Renal cortical epithelial cell (primary cell): ENCODE data around the gene HSF4. TPM values are rescaled to one million over a fixed set of nuclear protein-coding genes. Genes with fewer than 3 reads are reported as not detected.

ENCODE experiments used
- DNase-seq: peaks from one replicate; pipeline ENCODE4 v3.0.0-alpha.2; 2011; ENCODE audit warnings: low read depth
- total RNA-seq: library from RNA; depleted of rRNA; stranded (reverse); fragments of >200 nt; gene quantifications from 2 replicates; pipeline ENCODE4 v1.2.3, GENCODE V29; 2014

HSF4 gene
- total RNA-seq, 1 donor from 2014 or later, result 12.5 TPM

DNA sequence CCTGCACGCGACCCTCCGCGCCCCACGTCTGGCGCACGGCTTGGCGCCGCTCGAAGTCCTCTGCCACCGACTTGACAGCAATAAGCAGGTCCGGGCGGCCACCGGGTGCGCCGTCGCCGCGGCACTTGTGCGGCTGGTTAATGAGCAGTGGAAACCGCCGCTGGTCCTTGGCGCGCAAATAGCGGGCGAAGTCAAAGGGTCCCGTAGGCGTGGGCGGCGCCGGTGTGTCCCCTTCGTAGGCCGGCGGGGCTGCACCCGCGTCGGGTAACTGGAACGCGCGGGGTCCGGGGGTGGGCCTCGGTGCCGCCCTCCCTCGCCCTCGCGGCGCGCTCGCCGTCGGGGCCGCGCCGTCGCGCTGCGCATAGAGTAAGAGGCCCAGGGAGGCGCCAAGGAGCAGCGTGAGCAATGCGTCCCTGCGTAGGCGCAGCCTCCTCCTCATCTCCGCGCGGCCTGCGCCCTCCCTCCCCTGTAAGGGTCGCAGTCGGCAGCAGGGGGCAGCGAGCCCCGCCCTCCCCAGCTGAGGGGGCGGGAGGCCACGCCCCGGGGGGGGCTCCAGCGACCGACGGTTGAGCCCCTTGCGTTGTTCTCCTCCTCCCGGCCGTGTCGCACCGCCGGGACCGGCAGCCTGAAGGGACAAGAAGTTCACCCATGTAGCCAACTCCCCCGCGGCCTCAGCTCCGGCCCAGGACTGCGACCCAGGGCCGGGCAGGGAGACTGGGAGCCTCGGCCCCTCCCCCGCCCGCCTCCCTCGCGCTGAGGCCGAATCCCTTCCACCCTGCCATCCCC lies 14.3 kb upstream of the HSF4 start:
- DNase-seq, result no peak

DNA sequence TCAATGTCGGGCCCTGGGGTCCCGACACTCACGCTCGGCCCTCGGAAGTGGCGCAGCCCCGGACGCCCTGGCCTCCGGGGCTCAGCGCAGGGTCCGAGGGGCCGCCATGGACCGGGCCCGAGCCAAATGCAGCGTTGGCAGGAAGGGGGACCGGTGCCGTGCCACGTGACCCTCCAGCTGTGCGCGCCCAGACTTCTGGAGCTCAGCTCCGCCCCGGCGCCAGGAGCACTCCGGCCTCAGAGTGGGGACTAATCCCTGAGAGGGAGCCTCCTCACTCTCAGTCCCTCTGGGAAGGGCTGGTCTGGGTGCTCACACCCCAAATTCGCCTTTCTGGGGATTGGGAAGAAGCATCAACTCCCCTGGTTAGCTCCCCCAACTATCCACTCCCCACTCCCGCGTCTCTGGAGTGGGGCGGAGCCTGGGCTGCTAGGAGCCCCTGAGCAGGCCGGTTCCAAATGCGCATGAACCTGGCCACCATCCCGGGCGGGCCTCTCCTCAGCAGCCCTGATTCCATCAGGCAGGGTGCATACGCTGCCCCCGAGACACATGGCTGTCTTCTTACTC lies 13.6 kb upstream of the HSF4 start, which contains the start of gene B3GNT9:
Gene B3GNT9, minus strand, starts transcription at position 166 of the 564 bp plus-strand sequence. CDS start 513 bp downstream, outside the sequence.
- DNase-seq, result no peak

DNA sequence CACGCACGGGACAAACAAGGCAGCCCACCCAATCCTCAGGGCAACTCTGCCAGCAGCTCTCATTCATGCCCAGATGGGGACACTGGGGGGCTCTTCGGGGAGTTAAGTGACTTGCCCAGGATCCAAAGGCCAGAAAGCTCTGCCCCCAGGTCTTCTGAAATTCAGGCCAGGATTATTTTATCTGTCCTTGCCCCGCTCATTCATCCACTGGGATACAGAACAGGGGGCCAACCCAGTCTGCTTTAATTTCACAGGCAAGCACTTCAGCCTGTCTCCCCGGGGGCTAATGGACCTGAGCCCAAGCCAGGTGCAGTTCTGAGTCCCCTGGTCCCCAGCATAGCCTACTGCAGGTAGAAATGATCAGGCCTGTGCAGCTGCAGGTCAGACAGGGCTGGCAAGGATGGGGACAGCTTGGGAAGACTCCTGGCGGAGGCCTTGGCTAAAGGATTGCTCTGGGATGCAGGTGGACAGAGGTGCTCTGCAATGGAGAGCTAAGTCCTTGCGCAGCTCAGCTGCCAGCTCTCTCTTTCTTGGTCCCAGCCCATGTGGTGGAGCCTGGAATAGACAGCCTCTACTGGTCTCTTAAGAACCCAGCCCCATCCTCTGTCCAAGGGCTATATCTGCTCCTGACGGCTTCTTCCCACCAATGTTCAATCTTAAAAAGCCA lies 13.0 kb upstream of the HSF4 start:
- DNase-seq, result no peak

DNA sequence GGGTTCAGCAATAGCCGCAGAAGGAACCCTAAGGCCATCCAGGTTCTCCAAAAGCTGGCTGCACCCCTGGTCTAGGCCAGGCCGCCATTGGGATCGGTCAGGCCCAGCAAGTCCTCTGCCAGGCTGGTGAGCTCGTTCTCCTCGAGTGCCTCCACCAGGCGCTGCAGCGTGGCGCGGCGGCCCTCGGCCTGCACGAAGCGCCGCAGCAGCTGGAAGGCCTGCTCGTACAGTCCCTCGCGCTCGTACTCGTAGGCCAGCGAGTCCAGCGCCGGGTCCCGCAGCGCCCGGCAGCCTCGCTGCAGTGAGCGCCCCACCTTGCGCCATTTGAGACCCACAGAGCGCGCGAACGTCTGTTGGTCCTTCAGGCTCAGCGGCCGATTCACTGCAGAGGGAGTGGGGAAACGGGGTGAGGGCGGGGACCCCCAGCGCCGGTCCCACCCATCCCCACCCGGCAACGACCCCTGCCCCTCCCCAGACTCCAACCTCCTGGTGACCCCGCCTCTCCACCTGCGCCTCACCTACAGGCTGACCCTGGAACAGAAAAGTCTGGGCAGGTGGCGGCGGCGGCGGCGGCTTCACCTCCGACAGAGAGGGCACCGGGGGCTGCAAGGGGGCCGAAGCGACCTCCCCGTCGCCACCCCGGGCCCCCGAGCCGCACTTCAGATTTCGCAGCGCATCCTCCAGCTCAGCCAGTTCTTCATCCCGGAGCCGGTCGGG lies 9.8 kb upstream of the HSF4 start:
- DNase-seq, result no peak

DNA sequence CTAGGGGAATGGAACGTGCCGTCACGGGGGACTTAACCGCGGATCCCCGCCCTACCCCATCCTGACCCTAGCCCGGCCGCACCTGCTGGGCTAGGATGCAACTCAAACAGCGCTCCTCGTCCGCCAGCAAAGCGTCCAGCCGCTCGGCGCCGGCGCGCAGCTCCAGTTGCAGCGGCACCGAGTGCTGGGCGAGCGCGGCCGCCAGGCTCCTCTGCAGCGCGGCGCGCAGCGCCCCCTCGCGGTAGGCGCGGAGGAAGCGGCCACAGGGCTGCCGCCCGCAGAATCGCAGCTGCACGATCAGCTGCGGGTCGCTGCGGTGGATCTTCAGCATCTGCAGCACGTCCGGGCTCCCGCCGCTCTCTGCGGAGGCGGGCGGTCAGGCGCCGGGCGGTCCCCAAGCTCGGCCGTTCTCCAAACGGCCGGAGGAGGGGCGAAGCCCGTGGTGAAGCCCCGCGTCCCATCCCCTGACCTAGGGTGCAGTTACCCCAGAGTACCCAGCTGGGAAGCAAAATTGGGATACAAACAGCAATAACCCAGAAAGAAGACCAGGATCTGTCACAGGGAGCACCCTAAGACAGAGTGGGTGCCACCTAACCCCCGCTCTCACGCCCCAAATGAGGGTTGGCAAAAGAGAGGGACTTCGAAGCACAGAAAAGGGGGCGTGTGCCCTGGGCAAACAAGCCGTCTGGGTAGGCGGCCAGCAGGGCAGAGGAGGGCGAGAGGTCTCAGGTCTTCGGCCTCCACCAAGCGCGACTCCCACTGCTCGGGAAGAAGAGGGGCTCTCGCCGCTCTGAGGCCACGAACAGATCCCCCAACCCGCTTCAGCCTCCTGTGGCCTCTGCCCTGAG lies 9.0 kb upstream of the HSF4 start:
- peak; percentile 28 for DNase-seq

DNA sequence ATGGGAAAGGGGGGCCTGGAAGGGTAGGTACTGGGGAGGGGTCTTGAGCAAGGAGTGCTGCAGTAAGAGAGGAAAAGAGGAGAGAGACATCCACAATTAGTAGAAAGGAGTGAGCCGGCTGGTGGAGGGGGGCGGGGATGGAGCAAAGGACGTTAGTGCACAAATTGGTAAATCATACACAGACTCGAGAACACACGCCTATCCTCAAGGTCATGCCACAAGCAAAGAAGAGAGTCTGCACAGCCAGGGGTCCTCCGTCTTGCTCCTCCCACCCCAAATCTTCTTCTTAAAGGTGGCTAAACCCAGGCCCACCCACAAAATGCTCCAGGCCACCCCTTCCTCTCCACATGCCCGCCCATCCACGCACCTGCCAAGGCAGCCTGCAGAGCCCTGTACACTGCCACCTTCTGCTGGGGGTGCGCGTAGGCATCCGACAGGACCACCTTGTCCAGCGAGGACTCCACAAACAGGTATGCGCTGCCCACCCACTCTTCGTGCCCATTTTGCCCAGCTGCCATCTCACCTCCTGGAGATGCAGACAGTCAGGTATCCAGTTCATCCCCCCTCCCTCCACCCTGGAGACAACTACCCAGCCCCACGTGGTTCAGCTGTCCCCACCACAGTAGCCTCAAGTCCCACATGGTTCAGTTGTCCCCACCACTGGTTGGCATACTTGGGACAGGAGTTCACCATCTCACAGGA lies 8.3 kb upstream of the HSF4 start:
- no peak for DNase-seq

DNA sequence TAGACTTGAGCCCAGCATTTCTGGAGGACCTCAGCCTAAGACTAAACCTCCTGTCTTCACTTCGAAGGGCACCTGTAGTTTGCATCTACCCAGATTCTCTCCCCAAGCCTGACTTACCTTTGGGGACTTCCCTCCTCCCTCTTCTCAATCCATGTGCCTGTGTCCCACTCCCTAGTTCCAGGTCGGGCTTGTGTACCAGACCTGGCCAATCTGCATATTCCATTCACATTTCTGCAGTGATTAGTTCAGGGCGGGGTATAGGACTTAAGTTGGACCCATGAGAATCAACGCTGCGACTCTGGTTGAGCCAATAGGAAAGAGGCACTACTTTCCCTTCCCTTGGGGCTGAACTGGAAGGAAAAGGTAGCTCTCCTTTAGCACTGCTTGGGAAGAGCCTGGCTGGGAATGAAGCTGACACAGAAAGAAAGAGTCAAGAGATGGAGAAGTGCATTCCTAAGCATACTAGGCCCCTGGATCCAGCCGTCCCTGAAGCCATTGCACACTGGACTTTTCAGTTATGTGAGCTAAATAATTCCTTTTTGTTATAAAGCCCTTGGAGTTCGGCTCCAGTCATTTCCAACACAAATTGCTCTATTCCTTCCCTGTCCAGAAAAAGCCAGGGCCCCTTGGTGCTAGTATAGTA lies 7.3 kb upstream of the HSF4 start:
- no peak for DNase-seq

DNA sequence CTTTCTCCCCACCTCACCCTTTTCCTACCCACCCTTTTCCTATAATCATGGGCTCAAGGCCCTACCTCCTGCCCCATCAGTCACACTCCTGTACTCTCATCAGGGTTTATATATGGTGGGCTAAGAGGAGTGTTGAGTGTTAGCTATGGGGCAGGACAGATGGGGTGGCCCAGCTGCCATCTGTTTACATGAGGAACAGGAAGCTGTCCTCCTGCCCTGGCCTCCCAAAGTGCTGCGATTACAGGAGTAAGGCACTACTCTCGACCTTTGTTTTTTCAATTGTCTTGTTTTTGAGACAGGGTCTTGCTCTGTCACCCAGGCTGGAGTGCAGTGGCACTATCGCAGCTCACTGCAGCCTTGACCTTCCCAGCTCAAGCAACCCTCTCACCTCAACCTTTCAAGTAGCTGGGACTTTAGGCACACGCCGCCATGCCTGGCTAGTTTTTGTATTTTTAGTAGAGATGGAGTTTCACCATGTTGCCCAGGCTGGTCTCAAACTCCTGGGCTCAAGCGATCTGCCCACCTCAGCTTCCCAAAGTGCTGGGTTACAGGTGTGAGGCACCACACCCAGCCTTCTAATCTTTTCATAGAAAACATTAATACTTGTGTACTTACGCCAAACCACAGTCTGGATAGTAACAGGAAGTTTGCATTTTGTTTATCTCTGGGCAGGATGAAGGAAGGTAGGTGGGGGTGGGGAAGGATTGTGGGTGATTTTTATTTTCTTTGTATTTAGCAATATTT lies 6.5 kb upstream of the HSF4 start:
- no peak for DNase-seq

DNA sequence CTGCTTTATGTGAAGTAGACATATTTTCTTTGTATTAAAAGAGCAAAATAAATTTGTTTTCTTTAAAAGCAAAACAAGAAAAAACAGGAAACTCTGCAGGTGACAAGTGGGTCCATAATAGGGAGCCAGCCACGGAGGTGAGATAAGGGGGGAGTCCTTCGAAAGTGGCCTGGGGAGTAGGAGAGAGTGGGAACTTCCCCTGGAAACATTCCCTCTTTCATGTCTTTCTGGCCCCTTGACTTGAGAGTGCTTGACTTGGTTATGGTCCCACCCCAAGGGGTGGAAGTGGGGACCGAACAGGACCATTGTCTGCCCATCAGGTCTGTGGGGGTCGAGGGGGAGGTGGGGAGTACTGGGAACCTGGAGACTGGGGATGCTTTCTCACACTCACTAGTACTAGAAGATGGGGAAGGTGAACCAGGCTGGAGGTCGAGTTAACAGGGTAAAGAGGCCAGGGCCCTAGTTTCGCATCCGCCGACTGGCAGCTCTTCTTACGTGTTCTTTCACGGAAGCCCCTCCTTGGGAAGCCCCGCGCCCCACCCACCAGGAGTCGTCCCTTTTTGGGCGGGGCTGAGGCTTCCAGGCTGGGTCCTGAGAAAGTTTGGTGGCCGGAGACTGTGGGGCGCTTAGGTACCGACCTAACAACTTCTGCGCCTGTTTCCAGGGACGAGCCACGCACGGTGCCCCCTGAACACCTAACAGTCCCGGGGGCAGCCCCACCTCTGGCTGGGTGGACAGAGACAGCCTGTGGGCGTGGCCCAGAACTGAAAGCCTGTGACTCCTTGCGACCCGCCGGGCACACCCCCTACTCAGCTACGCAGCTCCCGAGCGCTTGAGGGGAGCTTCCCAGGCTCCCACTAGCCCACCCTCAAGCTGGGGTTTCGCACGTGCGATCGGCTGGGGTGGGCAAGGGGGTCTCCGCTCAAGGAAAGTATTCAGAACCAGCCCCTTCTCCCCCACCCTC lies 5.6 kb upstream of the HSF4 start:
- DNase-seq, result no peak

DNA sequence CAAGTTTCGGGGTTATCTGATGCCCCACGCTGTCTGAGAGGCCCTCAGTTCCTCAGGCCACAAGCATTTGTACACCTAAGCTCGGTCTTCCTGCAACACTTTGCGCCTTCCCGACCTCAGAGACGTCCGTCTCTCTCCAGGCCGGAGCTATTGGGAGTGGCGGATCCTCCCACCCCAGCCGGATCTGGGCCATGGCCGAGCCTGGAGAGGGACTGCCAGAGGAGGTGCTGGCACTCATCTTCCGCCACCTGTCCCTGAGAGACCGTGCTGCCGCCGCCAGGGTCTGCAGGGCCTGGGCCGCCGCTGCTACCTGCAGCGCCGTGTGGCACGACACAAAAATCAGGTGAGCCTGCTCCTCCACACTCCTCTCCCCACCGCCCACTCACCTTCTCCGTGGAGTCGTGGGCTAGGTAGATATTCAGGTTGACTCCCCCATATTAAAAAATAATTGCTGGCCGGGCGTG lies 2.9 kb upstream of the HSF4 start:
- no peak for DNase-seq

DNA sequence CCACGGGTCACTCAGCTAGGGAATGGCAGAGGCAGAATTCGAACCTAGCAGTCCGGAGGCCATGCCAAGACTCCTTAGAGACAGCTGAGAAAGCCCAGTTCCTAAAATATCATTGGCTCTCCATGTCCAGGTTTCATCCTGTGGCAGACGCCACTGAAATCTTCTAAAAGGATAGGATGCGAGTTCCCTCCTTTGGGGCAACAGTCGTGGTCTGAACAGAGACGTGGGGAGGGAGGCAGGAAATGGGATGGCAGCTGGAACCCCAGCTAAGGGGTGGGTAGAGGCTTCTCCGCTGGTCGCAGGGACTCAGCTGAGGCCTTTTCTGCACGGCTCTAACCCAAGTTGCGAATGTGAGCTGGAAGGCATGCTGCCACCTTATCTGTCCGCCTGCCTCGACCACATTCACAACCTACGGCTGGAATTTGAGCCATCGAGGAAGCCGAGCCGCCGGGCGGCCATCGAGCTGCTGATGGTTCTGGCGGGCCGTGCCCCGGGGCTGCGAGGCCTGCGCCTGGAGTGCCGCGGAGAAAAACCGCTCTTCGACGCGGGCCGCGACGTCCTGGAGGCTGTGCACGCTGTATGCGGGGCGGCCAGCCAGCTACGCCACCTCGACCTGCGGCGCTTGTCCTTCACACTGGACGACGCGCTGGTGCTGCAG lies 1.9 kb upstream of the HSF4 start:
- DNase-seq, result no peak

DNA sequence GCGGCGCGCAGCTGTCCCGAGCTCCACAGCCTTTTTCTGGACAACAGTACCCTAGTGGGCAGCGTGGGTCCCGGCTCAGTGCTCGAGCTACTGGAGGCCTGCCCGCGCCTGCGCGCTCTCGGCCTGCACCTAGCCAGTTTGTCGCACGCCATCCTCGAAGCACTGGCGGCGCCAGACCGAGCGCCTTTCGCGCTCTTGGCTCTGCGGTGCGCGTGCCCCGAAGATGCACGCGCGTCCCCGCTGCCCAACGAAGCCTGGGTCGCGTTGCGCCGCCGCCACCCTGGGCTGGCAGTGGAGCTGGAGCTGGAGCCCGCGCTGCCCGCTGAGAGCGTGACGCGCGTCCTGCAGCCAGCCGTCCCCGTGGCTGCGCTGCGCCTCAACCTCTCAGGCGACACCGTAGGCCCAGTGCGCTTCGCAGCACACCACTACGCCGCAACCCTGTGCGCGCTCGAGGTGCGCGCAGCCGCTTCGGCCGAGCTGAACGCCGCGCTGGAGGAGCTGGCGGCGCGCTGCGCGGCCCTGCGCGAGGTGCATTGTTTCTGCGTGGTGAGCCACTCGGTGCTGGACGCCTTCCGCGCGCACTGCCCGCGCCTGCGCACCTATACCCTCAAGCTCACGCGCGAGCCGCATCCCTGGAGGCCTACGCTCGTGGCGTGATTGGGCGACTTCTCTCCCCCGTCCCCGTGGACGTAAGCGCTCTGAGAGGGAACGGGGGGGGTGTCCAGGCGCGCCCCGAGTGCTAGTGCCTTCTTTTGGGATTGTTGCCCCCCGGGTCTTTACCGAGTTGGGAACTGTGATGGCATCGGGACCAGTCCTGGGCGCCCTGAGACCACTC lies 1.2 kb upstream of the HSF4 start:
- DNase-seq, result no peak

DNA sequence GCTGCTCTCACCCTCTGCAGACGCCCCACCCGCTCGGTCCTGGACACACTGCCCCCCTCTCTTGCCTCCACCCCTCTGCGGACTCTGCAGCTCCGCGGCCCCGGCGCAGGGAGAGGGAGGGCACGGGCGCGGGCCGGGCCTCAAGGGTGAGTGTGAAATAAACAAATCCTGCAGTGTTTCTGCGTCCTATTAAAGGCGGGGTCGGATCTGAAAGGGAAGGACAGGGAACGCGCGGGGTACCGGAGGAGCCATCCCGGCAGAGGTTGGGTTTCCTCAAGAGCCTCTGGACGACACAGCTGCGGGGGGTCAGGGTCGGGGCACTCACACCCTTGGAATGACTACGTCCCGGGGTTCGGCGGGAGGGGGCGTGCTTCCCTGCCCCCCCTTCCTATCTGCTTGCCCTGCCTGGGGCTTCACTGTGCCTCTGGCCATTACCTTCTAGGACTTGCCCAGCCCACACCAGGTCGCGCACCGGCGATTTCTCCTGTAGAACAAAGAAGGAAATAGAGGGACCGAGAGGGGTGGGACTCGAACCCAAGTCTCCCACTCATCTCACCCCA lies 466 bp upstream of the HSF4 start:
- DNase-seq, result no peak

DNA sequence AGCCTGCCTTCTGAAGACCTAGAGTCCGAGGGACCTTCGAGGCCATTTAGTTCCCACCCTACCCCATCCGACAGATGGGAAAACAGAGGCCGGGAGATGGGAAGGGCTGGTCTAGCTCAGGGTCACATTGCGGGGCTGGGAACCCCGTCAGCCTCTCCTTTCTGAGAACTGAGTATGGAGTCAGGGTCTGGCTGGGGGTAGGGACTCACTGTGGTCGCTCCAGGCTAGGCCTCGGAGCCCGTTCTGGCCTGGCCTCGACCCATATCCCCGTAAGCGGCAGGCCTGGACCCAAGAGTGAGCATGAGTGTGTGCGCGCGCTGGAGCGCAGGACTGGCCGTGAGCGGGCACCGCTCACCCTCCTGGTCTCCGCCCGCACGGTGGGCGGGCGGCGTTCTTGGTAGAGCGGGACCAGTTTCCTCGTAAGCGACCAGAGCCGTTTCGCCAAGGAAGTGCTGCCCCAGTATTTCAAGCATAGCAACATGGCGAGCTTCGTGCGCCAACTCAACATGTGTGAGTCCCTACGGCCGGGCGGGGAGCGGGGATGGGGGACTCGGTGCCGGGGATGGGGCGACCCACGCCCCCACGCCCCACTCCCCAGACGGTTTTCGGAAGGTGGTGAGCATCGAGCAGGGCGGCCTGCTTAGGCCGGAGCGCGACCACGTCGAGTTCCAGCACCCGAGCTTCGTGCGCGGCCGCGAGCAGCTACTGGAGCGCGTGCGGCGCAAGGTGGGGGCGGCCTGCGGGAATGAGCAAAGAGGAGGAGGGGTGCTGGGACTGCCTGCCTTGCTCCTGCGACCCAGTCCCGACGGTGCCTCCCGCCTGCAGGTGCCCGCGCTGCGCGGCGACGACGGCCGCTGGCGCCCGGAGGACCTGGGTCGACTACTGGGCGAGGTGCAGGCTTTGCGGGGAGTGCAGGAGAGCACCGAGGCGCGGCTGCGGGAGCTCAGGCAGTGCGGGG lies 855 bp downstream of the HSF4 start:
- no peak for DNase-seq

DNA sequence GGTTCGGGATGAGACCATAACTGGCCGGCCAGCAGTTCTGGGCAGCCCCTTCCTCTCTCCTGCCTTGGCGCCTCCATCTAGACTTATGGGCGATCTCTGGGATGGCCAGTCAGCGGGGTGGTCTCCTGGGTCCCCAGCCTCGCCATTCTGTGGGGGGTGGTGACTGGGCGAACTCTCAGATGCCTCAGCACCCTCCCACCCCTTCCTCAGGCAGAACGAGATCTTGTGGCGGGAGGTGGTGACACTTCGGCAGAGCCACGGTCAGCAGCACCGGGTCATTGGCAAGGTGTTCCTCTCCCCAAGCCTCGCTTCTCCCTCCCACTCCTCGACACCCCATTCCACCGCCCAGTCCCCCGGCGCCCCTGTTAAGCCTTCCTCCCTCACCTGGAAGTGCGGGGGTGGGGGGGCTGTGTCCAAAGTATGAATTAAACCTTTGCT lies 1.6 kb downstream of the HSF4 start:
- DNase-seq, result no peak
